H1 (cell line): ENCODE results near the gene DCN. TPM values are rescaled to one million over a fixed set of nuclear protein-coding genes. Genes with fewer than 3 reads are reported as not detected.

Source experiments
- CTCF ChIA-PET: fragments of 300-600 bp; sonication (Branson Sonifier 250); formaldehyde crosslinking; loops from one replicate; lab custom pipeline; 2021; ENCODE audit not compliant: partially characterized antibody; lab: Charles Lee
- POLR2A ChIA-PET: fragments of 300-600 bp; sonication (Branson Sonifier 250); formaldehyde crosslinking; loops from one replicate; lab custom pipeline; 2021; ENCODE audit warnings: inconsistent platforms; ENCODE audit not compliant: partially characterized antibody; lab: Charles Lee
- DNase-seq, 2 experiments: peaks; one replicate each; pipeline versions ENCODE4 v3.0.0 to v3.0.0-alpha.2; 2010 to 2022; ENCODE audit warnings: low spot score in 2 of 2, low read depth in 1 of 2, mixed read lengths in 1 of 2
- FAIRE-seq: peaks from 2 replicates; lab custom pipeline; 2011; peaks lifted over from hg19 to GRCh38; lab: Jason Lieb, UNC
- H2AFZ ChIP-seq: 2 replicates; pipeline ENCODE4 v1.8.1; 2012; ENCODE audit warnings: low read length, inconsistent platforms
- H2AK5ac ChIP-seq: 2 replicates; pipeline ENCODE4 v1.6.1; 2013; ENCODE audit warnings: low read depth, low read length
- H2BK120ac ChIP-seq: replicated peaks from 2 replicates; pipeline ENCODE3; 2013; ENCODE audit warnings: low read depth, low read length, inconsistent platforms
- H2BK12ac ChIP-seq: 2 replicates; pipeline ENCODE4 v1.6.1; 2013; ENCODE audit warnings: low read depth, low read length
- H2BK15ac ChIP-seq: 2 replicates; pipeline ENCODE4 v1.6.1; 2013; ENCODE audit warnings: low read length
- H2BK20ac ChIP-seq: 2 replicates; pipeline ENCODE4 v1.6.1; 2013; ENCODE audit warnings: low read length
- H2BK5ac ChIP-seq: 2 replicates; pipeline ENCODE4 v1.6.1; 2013; ENCODE audit warnings: low read depth, low read length
- H3K14ac ChIP-seq: 2 replicates; pipeline ENCODE4 v1.6.1; 2013; ENCODE audit warnings: inconsistent platforms; ENCODE audit not compliant: insufficient read length
- H3K18ac ChIP-seq: 2 replicates; pipeline ENCODE4 v1.6.1; 2013; ENCODE audit warnings: low read length; ENCODE audit errors: extremely low read depth
- H3K23ac ChIP-seq: 2 replicates; pipeline ENCODE4 v1.6.1; 2013; ENCODE audit warnings: inconsistent platforms; ENCODE audit not compliant: insufficient read length
- H3K23me2 ChIP-seq: 2 replicates; pipeline ENCODE4 v1.6.1; 2013; ENCODE audit warnings: low read depth, low read length
- H3K27ac ChIP-seq: 2 replicates; pipeline ENCODE4 v1.6.1; 2011; ENCODE audit warnings: low read depth, low read length, inconsistent platforms
- H3K27me3 ChIP-seq, 4 experiments: replicated peaks in 1 of 4; 1 replicate in 1 of 4; 2 replicates in 3 of 4; pipeline versions ENCODE4 v1.6.1 to v1.8.1; 2011 to 2013; ENCODE audit warnings: low read length in 3 of 4, mild to moderate bottlenecking in 3 of 4, inconsistent platforms in 2 of 4, mixed read lengths in 2 of 4, moderate library complexity in 1 of 4; ENCODE audit not compliant: control insufficient read depth in 3 of 4, insufficient read depth in 3 of 4; ENCODE audit errors: extremely low read depth in 1 of 4
- H3K36me3 ChIP-seq, 4 experiments: 2 replicates each; pipeline versions ENCODE4 v1.6.1 to v1.8.1; 2011 to 2013; ENCODE audit warnings: mild to moderate bottlenecking in 4 of 4, low read length in 3 of 4, moderate library complexity in 2 of 4, control low read depth in 1 of 4, inconsistent platforms in 1 of 4; ENCODE audit not compliant: insufficient read depth in 4 of 4, control insufficient read depth in 2 of 4
- H3K4ac ChIP-seq: replicated peaks from 2 replicates; pipeline ENCODE3; 2013; ENCODE audit warnings: low read length, low read depth, mixed read lengths, inconsistent platforms; ENCODE audit not compliant: insufficient read length
- H3K4me1 ChIP-seq, 4 experiments: replicated peaks in 1 of 4; 1 replicate in 1 of 4; 2 replicates in 3 of 4; pipeline versions ENCODE4 v1.6.1 to v1.8.1; 2011 to 2013; ENCODE audit warnings: low read length in 3 of 4, inconsistent platforms in 2 of 4, mixed read lengths in 1 of 4; ENCODE audit not compliant: insufficient read depth in 4 of 4, control insufficient read depth in 3 of 4
- H3K4me2 ChIP-seq, 2 experiments: 2 replicates each; pipeline versions ENCODE4 v1.6.1 to v1.8.1; 2011 to 2013; ENCODE audit warnings: low read depth in 2 of 2, low read length in 2 of 2, control low read depth in 1 of 2, inconsistent platforms in 1 of 2, mild to moderate bottlenecking in 1 of 2; ENCODE audit not compliant: insufficient read depth in 1 of 2
- H3K4me3 ChIP-seq, 4 experiments: fragments of 200-600, 300-600 bp in 1 of 4; sonication (generic), shearing (Covaris generic), sonication (Bioruptor Twin) in 1 of 4; 2 replicates each; pipeline versions ENCODE4 v1.5.1 to v1.8.1; 2011 to 2016; ENCODE audit warnings: low read length in 4 of 4, low read depth in 3 of 4, control low read depth in 2 of 4, inconsistent platforms in 2 of 4, mild to moderate bottlenecking in 2 of 4, mixed read lengths in 1 of 4, moderate library complexity in 1 of 4; ENCODE audit not compliant: insufficient read depth in 2 of 4; ENCODE audit errors: extremely low read depth in 1 of 4
- H3K56ac ChIP-seq: replicated peaks from 2 replicates; pipeline ENCODE3; 2013; ENCODE audit warnings: low read depth, mild to moderate bottlenecking, mixed read lengths, low read length, inconsistent platforms; ENCODE audit not compliant: insufficient read length
- H3K79me1 ChIP-seq: 2 replicates; pipeline ENCODE4 v1.6.1; 2013; ENCODE audit warnings: low read depth, low read length, control low read depth
- H3K79me2 ChIP-seq, 2 experiments: 2 replicates each; pipeline versions ENCODE4 v1.6.1 to v1.8.1; 2012 to 2013; ENCODE audit warnings: low read length in 2 of 2, mild to moderate bottlenecking in 2 of 2, inconsistent platforms in 1 of 2; ENCODE audit not compliant: insufficient read depth in 2 of 2, control insufficient read depth in 1 of 2
- H3K9ac ChIP-seq, 4 experiments: replicated peaks in 1 of 4; 1 replicate in 1 of 4; 2 replicates in 3 of 4; pipeline versions ENCODE4 v1.6.1 to v1.8.1; 2011 to 2013; ENCODE audit warnings: low read depth in 3 of 4, low read length in 3 of 4, control low read depth in 2 of 4, mild to moderate bottlenecking in 2 of 4, moderate library complexity in 2 of 4, inconsistent platforms in 1 of 4; ENCODE audit errors: extremely low read depth in 1 of 4
- H3K9me3 ChIP-seq, 2 experiments: 2 replicates each; pipeline versions ENCODE4 v1.6.1 to v1.8.1; 2012 to 2013; ENCODE audit warnings: mild to moderate bottlenecking in 2 of 2, moderate library complexity in 2 of 2, control low read depth in 1 of 2, inconsistent platforms in 1 of 2, low read depth in 1 of 2, low read length in 1 of 2, mixed read lengths in 1 of 2; ENCODE audit not compliant: insufficient read depth in 2 of 2
- H4K20me1 ChIP-seq, 2 experiments: replicated peaks in 1 of 2; 2 replicates each; pipeline versions ENCODE3 to v1.8.1; 2011 to 2013; ENCODE audit warnings: inconsistent platforms in 2 of 2, low read length in 2 of 2, mild to moderate bottlenecking in 1 of 2; ENCODE audit not compliant: insufficient read depth in 2 of 2, control insufficient read depth in 1 of 2
- H4K5ac ChIP-seq: 2 replicates; pipeline ENCODE4 v1.6.1; 2013; ENCODE audit warnings: low read length, low read depth, mixed read lengths, inconsistent platforms; ENCODE audit not compliant: insufficient read length
- H4K8ac ChIP-seq: 2 replicates; pipeline ENCODE4 v1.8.0; 2013; ENCODE audit warnings: mild to moderate bottlenecking, moderate library complexity, low read length, inconsistent platforms; ENCODE audit not compliant: insufficient read depth; ENCODE audit errors: extremely low read depth
- H4K91ac ChIP-seq: replicated peaks from 2 replicates; pipeline ENCODE3; 2013; ENCODE audit warnings: low read length, mixed read lengths, inconsistent platforms; ENCODE audit not compliant: insufficient read length
- CBX5 ChIP-seq: fragments of 300-800, 300-1000 bp; sonication (generic); IDR thresholded peaks from 2 replicates; pipeline ENCODE4 v1.7.1; 2016; ENCODE audit warnings: antibody characterized with exemption, low read length, low read depth
- CBX8 ChIP-seq: fragments of 300-800, 300-1000 bp; sonication (generic); IDR thresholded peaks from 2 replicates; pipeline ENCODE4 v1.7.1; 2016; ENCODE audit warnings: low read depth, low read length, borderline replicate concordance
- CREB1 ChIP-seq: IDR thresholded peaks from 2 replicates; pipeline ENCODE4 v1.6.1; 2012; ENCODE audit warnings: inconsistent platforms
- CTBP2 ChIP-seq: IDR thresholded peaks from 2 replicates; pipeline ENCODE4 v1.7.0; 2011; ENCODE audit warnings: borderline replicate concordance, mild to moderate bottlenecking, moderate library complexity, mixed read lengths, low read length; ENCODE audit not compliant: insufficient read depth, insufficient read length
- EP300 ChIP-seq, 2 experiments: IDR thresholded peaks; 1 replicate in 1 of 2; 2 replicates in 1 of 2; pipeline ENCODE4 v1.6.1; 2011 to 2012; ENCODE audit warnings: low read depth in 2 of 2, low read length in 2 of 2, mild to moderate bottlenecking in 2 of 2, borderline replicate concordance in 1 of 2, inconsistent platforms in 1 of 2, moderate library complexity in 1 of 2
- HDAC6 ChIP-seq: IDR thresholded peaks from one replicate; pipeline ENCODE4 v1.7.1; 2012; ENCODE audit warnings: low read depth, mild to moderate bottlenecking, inconsistent platforms, low read length, moderate library complexity
- JUN ChIP-seq: IDR thresholded peaks from 2 replicates; pipeline ENCODE4 v1.6.1; 2011; ENCODE audit warnings: low read depth, mild to moderate bottlenecking, improper control_type of control experiment, low read length
- KDM1A ChIP-seq: fragments of 200-600, 300-600 bp; sonication (generic); IDR thresholded peaks from 2 replicates; pipeline ENCODE4 v1.7.1; 2016; ENCODE audit warnings: mild to moderate bottlenecking, low read length, borderline replicate concordance
- MAFK ChIP-seq: IDR thresholded peaks from 2 replicates; pipeline ENCODE4 v1.6.1; 2012; ENCODE audit warnings: low read depth, mild to moderate bottlenecking, improper control_type of control experiment, low read length
- NANOG ChIP-seq: IDR thresholded peaks from 2 replicates; pipeline ENCODE4 v1.6.1; 2011; ENCODE audit warnings: low read length, low read depth, mild to moderate bottlenecking, inconsistent platforms; ENCODE audit not compliant: insufficient read depth, poor library complexity, severe bottlenecking
- POU5F1 ChIP-seq: IDR thresholded peaks from 2 replicates; pipeline ENCODE4 v1.6.1; 2011; ENCODE audit warnings: low read depth, mild to moderate bottlenecking, low read length, moderate library complexity
- SIRT6 ChIP-seq: IDR thresholded peaks from one replicate; pipeline ENCODE4 v1.7.1; 2012; ENCODE audit warnings: low read length, inconsistent platforms
- SRF ChIP-seq: IDR thresholded peaks from 2 replicates; pipeline ENCODE4 v1.6.1; 2011; ENCODE audit warnings: mild to moderate bottlenecking, low read depth, low read length, moderate library complexity
- TBP ChIP-seq: IDR thresholded peaks from 2 replicates; pipeline ENCODE4 v1.6.1; 2011; ENCODE audit warnings: low read depth, low read length, improper control_type of control experiment
- TCF12 ChIP-seq: IDR thresholded peaks from 2 replicates; pipeline ENCODE4 v1.6.1; 2011; ENCODE audit warnings: low read depth, mild to moderate bottlenecking, low read length
- polyA plus RNA-seq, 7 experiments: library from polyadenylated mRNA; depleted of rRNA in 3 of 7; stranded (reverse) in 5 of 7; unstranded in 2 of 7; fragments of >200 nt in 5 of 7; fragments of 200-250 nt in 2 of 7; gene quantifications; 1 replicate in 5 of 7; 2 replicates in 1 of 7; 4 replicates in 1 of 7; pipeline versions ENCODE4 v1.2.1 to v1.2.3, GENCODE V29; 2011 to 2013; ENCODE audit warnings: missing spikeins in 2 of 7, mixed read lengths in 2 of 7
- total RNA-seq: library from RNA; stranded (reverse); fragmentation: NEBNext Ultra II Directional; extraction: Animal tissue kit (Norgen Biotek cat#: 25700); gene quantifications from 2 replicates; pipeline ENCODE4 v1.2.1, GENCODE V29; 2021
- TF ChIP-seq, protein P1 (sequence below): IDR thresholded peaks from 2 replicates; pipeline ENCODE4 v1.6.1; 2012; ENCODE audit warnings: inconsistent platforms

Gene DCN
- total and polyA plus RNA-seq, 2 of the 8 experiments (the other 6 are each of a cell fraction or from before 2014, with no cell fraction given), result not detected

DNA sequence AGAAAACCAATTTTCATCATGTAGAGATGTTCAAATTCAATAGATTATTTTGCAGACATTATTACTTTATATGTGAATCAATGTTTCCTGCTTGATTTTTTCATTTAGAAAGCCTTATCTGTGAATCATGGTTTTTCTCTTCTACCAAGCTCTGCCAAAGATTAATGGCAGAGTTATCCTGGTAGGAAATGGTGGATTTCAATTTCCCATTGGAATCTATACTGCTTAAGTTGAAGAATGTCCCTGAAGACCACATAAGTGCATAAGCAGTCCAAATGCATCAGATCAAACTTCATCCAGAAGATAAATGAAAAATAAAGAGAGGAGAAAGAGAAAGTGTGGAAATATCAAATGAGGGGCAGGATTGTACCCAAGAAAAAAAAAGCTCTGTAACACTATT is 76.3 kb downstream of the DCN start:
- no peaks in the 10 kb centered on the region for H3K9me3 ChIP-seq
- no peak overlapping the region for H4K8ac ChIP-seq
- no peak overlapping the region for H3K56ac ChIP-seq
- no peak overlapping the region for H3K4me3 ChIP-seq
- H3K23ac ChIP-seq, result no peak overlapping the region
- H2BK120ac ChIP-seq, result no peak overlapping the region
- no peak overlapping the region for H3K18ac ChIP-seq
- H3K23me2 ChIP-seq, result no peaks in the 10 kb centered on the region
- H3K4me2 ChIP-seq, result no peak overlapping the region
- ChIA-PET POLR2A (no interaction called here), CTCF (interaction anchor here (1.0 to 1.6 kb wide), 3 partner anchors 15 to 249 kb away, joined by 3 to 4 read pairs (median 4); no protein-coding TSS in a partner anchor)
- H4K5ac ChIP-seq, result no peak overlapping the region
- no peak overlapping the region for H2AFZ ChIP-seq
- H2BK12ac ChIP-seq, result no peak overlapping the region
- H4K91ac ChIP-seq, result no peak overlapping the region
- FAIRE-seq, result no peak
- H3K14ac ChIP-seq, result no peak overlapping the region
- no peak overlapping the region for H3K4ac ChIP-seq
- no peaks in the 10 kb centered on the region for H3K4me1 ChIP-seq
- H4K20me1 ChIP-seq, result no peaks in the 10 kb centered on the region
- H2BK15ac ChIP-seq, result no peak overlapping the region
- no peak overlapping the region for H2BK20ac ChIP-seq
- no peak for DNase-seq
- no peak overlapping the region for H2BK5ac ChIP-seq
- H3K36me3 ChIP-seq, result no peaks in the 10 kb centered on the region
- no peaks in the 10 kb centered on the region for H3K79me2 ChIP-seq
- H3K79me1 ChIP-seq, result no peaks in the 10 kb centered on the region
- H2AK5ac ChIP-seq, result no peak overlapping the region
- no peaks in the 10 kb centered on the region for H3K27me3 ChIP-seq
- no peak overlapping the region for H3K9ac ChIP-seq
- no peak overlapping the region for H3K27ac ChIP-seq
- TF ChIP-seq, protein P1, sequence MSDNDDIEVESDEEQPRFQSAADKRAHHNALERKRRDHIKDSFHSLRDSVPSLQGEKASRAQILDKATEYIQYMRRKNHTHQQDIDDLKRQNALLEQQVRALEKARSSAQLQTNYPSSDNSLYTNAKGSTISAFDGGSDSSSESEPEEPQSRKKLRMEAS, result no peak
- TF ChIP-seq NANOG (no peak), KDM1A (no peak), EP300 (IDR thresholded peaks at IDR 0.05; ENCODE audit: borderline replicate concordance in 1 of 2, low read depth in 2 of 2, low read length in 2 of 2) (no peak), CREB1 (no peak), TCF12 (no peak), TBP (no peak), JUN (no peak), MAFK (no peak), CBX5 (no peak), CBX8 (no peak), SIRT6 (no peak), HDAC6 (no peak), SRF (no peak), POU5F1 (no peak), CTBP2 (no peak)
